ENCODE data around the gene ETS2. TPM values are rescaled to one million over a fixed set of nuclear protein-coding genes. Genes with fewer than 3 reads are reported as not detected.

Gene ETS2
- total and polyA plus RNA-seq, 9 donors: 35.8 to 152 (median 79.6) TPM

GRCh38 chr21:38766987-38767722 is 38.6 kb upstream of the ETS2 start:
- WGBS, 3 donors: 73 to 78% (median 75%) methylated on average over 13 of the region's 13 CpGs
- Histone ChIP-seq H3K9me3 (no peaks in the 10 kb centered on the region), H3K4me3 (no peak overlapping the region), H3K27ac (no peak overlapping the region), H3K4me1 (ENCODE audit: insufficient read depth) (no peaks in the 10 kb centered on the region), H3K36me3 (no peaks in the 10 kb centered on the region), H3K27me3 (no peaks in the 10 kb centered on the region)
- intact Hi-C loops (cut with DNase I): no loop called here
- no peak for DNase-seq
- no peak for TF ChIP-seq POLR2A (IDR thresholded peaks at IDR 0.05)
- TF ChIP-seq CTCF (IDR thresholded peaks at IDR 0.05): no peak
- TF ChIP-seq EP300 (IDR thresholded peaks at IDR 0.05): no peak

GRCh38 chr21:38768471-38769063 is 37.2 kb upstream of the ETS2 start:
- DNase-seq: no peak
- Histone ChIP-seq H3K9me3 (no peaks in the 10 kb centered on the region), H3K4me1 (ENCODE audit: insufficient read depth) (peaks cover 4% of the 10 kb centered on the region), H3K27ac (peak overlapping the region in 1 of 2 donors; percentile 12), H3K36me3 (no peaks in the 10 kb centered on the region), H3K27me3 (no peaks in the 10 kb centered on the region), H3K4me3 (no peak overlapping the region)
- WGBS, 3 donors: 77 to 81% (median 79%) methylated on average over 13 of the region's 13 CpGs
- TF ChIP-seq CTCF (IDR thresholded peaks at IDR 0.05): no peak
- no peak for TF ChIP-seq POLR2A (IDR thresholded peaks at IDR 0.05)
- no peak for TF ChIP-seq EP300 (IDR thresholded peaks at IDR 0.05)
- intact Hi-C loops (cut with DNase I): no loop called here

GRCh38 chr21:38769191-38769780 is 36.4 kb upstream of the ETS2 start:
- Histone ChIP-seq H3K27me3 (no peaks in the 10 kb centered on the region), H3K27ac (no peak overlapping the region), H3K4me3 (no peak overlapping the region), H3K36me3 (no peaks in the 10 kb centered on the region), H3K9me3 (no peaks in the 10 kb centered on the region), H3K4me1 (ENCODE audit: insufficient read depth) (peaks cover 6% of the 10 kb centered on the region)
- intact Hi-C loops (cut with DNase I): no loop called here
- WGBS, 3 donors: 77 to 81% (median 80%) methylated on average over 9 of the region's 9 CpGs
- TF ChIP-seq POLR2A (IDR thresholded peaks at IDR 0.05): no peak
- DNase-seq: no peak

GRCh38 chr21:38770660-38771059 is 35.1 kb upstream of the ETS2 start:
- Histone ChIP-seq H3K9me3 (no peaks in the 10 kb centered on the region), H3K4me1 (ENCODE audit: insufficient read depth) (peaks cover 6% of the 10 kb centered on the region), H3K36me3 (no peaks in the 10 kb centered on the region), H3K4me3 (no peak overlapping the region), H3K27ac (no peak overlapping the region), H3K27me3 (no peaks in the 10 kb centered on the region)
- intact Hi-C loops (cut with DNase I): no loop called here
- TF ChIP-seq EP300 (IDR thresholded peaks at IDR 0.05): no peak
- no peak for TF ChIP-seq CTCF (IDR thresholded peaks at IDR 0.05)
- no peak for TF ChIP-seq POLR2A (IDR thresholded peaks at IDR 0.05)
- WGBS, 3 donors: 92 to 96% (median 95%) methylated on average over 4 of the region's 4 CpGs
- DNase-seq: no peak

GRCh38 chr21:38771536-38771935 is 34.2 kb upstream of the ETS2 start:
- TF ChIP-seq POLR2A (IDR thresholded peaks at IDR 0.05): no peak
- no peak for TF ChIP-seq EP300 (IDR thresholded peaks at IDR 0.05)
- no peak for TF ChIP-seq CTCF (IDR thresholded peaks at IDR 0.05)
- intact Hi-C loops (cut with DNase I): no loop called here
- Histone ChIP-seq H3K27ac (no peak overlapping the region), H3K4me3 (no peak overlapping the region), H3K36me3 (no peaks in the 10 kb centered on the region), H3K9me3 (no peaks in the 10 kb centered on the region), H3K27me3 (no peaks in the 10 kb centered on the region), H3K4me1 (ENCODE audit: insufficient read depth) (peaks cover 6% of the 10 kb centered on the region)
- DNase-seq: no peak

All from ovary (tissue), 9 donors.